GM21723 (cell line): ENCODE data around the gene TRIM5.
A peak's percentile ranks its signal among the peaks of the same experiment; 100 is the strongest.
"Not testable (repeated sequence)": the region's sequence is repeated elsewhere in the genome, so short reads cannot be mapped to it uniquely, and the experiment has no call there.

Source experiments
- ATAC-seq: cut with Tn5 transposase; IDR thresholded peaks from one replicate; pipeline ENCODE4 v1.9.1; 2021; ENCODE audit warnings: mild to moderate bottlenecking, moderate library complexity; ENCODE audit not compliant: unreplicated experiment

The TRIM5 gene

GRCh38 chr11:5684646-5685362 is at the start of gene TRIM5:
TSS of gene TRIM5 (minus strand) at chr11:5685074. CDS start at chr11:5680177, 4,897 bp downstream.
- peak; percentile 79 for ATAC-seq

GRCh38 chr11:5727691-5728090 is 42.8 kb upstream of the TRIM5 start:
- ATAC-seq: no peak

GRCh38 chr11:5726351-5726750 is 41.5 kb upstream of the TRIM5 start:
- no peak for ATAC-seq

- ATAC-seq: no peak
Measured at GRCh38 chr11:5722622-5723021, 37.7 kb upstream of the TRIM5 start.

GRCh38 chr11:5719703-5720495 is 35.0 kb upstream of the TRIM5 start:
- no peak for ATAC-seq

- ATAC-seq: not testable (repeated sequence)
Measured at GRCh38 chr11:5716518-5716917, 31.6 kb upstream of the TRIM5 start.

- ATAC-seq: no peak
Measured at GRCh38 chr11:5713695-5714094, 28.8 kb upstream of the TRIM5 start.

GRCh38 chr11:5712507-5712906 is 27.6 kb upstream of the TRIM5 start:
- ATAC-seq: peak; percentile 59

- ATAC-seq: no peak
Measured at GRCh38 chr11:5705688-5706087, 20.8 kb upstream of the TRIM5 start.

- no peak for ATAC-seq
Measured at GRCh38 chr11:5703741-5704536, 19.1 kb upstream of the TRIM5 start.

- ATAC-seq: no peak
Measured at GRCh38 chr11:5701055-5701577, 16.2 kb upstream of the TRIM5 start.

GRCh38 chr11:5700421-5701054 is 15.7 kb upstream of the TRIM5 start:
- no peak for ATAC-seq

- ATAC-seq: no peak
Measured at GRCh38 chr11:5698281-5698680, 13.4 kb upstream of the TRIM5 start.

GRCh38 chr11:5696210-5696609 is 11.3 kb upstream of the TRIM5 start:
- ATAC-seq: no peak

GRCh38 chr11:5695580-5695979 is 10.7 kb upstream of the TRIM5 start:
- no peak for ATAC-seq

GRCh38 chr11:5694642-5695041 is 9.8 kb upstream of the TRIM5 start:
- no peak for ATAC-seq

GRCh38 chr11:5691964-5692361 is 7.1 kb upstream of the TRIM5 start:
- no peak for ATAC-seq

GRCh38 chr11:5691238-5691963 is 6.5 kb upstream of the TRIM5 start:
- ATAC-seq: not testable (repeated sequence)

- no peak for ATAC-seq
Measured at GRCh38 chr11:5690736-5691135, 5.9 kb upstream of the TRIM5 start.

GRCh38 chr11:5690216-5690615 is 5.3 kb upstream of the TRIM5 start:
- no peak for ATAC-seq
